Caco-2 (cell line): ENCODE results near the gene RSRC1. TPM values are rescaled to one million over a fixed set of nuclear protein-coding genes. Genes with fewer than 3 reads are reported as not detected.
A peak's percentile ranks its signal among the peaks of the same experiment; 100 is the strongest.
"Not testable (repeated sequence)": the region's sequence is repeated elsewhere in the genome, so short reads cannot be mapped to it uniquely, and the experiment has no call there.

ENCODE experiments used
- BruUV-seq: library from RNA; stranded (reverse); fragments of 400-500 nt; replicated peaks from 2 replicates; lab custom pipeline; 2021; lab: Mats Ljungman, UMichigan
- CTCF ChIA-PET: fragments of 300-600 bp; sonication (Branson Sonifier 250); formaldehyde crosslinking; loops from one replicate; lab custom pipeline; 2022; ENCODE audit warnings: antibody characterized with exemption; lab: Charles Lee
- POLR2A ChIA-PET: fragments of 300-600 bp; sonication (Branson Sonifier 250); formaldehyde crosslinking; loops from one replicate; lab custom pipeline; 2022; ENCODE audit warnings: antibody characterized with exemption; lab: Charles Lee
- DNase-seq, 2 experiments: peaks; one replicate each; pipeline versions ENCODE4 v3.0.0 to v3.0.0-alpha.2; 2020 to 2022
- H3K27me3 ChIP-seq: replicated peaks from 2 replicates; pipeline ENCODE4 v1.6.0; 2011; ENCODE audit warnings: low read length; ENCODE audit not compliant: control insufficient read depth, insufficient read depth
- H3K36me3 ChIP-seq: 2 replicates; pipeline ENCODE4 v1.5.1; 2011; ENCODE audit warnings: low read length; ENCODE audit not compliant: control insufficient read depth, insufficient read depth
- H3K4me1 ChIP-seq: fragments of 250-450 bp; sonication (Bioruptor Pico); 2 replicates; pipeline ENCODE4 v1.5.1; 2020; ENCODE audit warnings: mild to moderate bottlenecking
- H3K4me3 ChIP-seq: 2 replicates; pipeline ENCODE4 v1.5.1; 2011; ENCODE audit warnings: low read depth, mild to moderate bottlenecking, control low read depth, low read length
- H3K9me3 ChIP-seq: fragments of 250-450 bp; sonication (Bioruptor Pico); 2 replicates; pipeline ENCODE4 v1.5.1; 2020; ENCODE audit warnings: mild to moderate bottlenecking, moderate library complexity
- H3K27ac Mint-ChIP-seq: one replicate; pipeline ENCODE4 v1.8.0; 2022; ENCODE audit warnings: mixed read lengths; ENCODE audit not compliant: unreplicated experiment
- H3K27me3 Mint-ChIP-seq: one replicate; pipeline ENCODE4 v1.8.0; 2022; ENCODE audit warnings: mixed read lengths; ENCODE audit not compliant: insufficient read depth, unreplicated experiment
- H3K36me3 Mint-ChIP-seq: one replicate; pipeline ENCODE4 v1.8.0; 2022; ENCODE audit warnings: mild to moderate bottlenecking, mixed read lengths; ENCODE audit not compliant: insufficient read depth, unreplicated experiment
- H3K4me1 Mint-ChIP-seq: one replicate; pipeline ENCODE4 v1.8.0; 2022; ENCODE audit warnings: low read depth, mixed read lengths; ENCODE audit not compliant: unreplicated experiment
- H3K4me3 Mint-ChIP-seq: one replicate; pipeline ENCODE4 v1.8.0; 2022; ENCODE audit warnings: mild to moderate bottlenecking, moderate library complexity, mixed read lengths; ENCODE audit not compliant: unreplicated experiment
- H3K9me3 Mint-ChIP-seq: one replicate; pipeline ENCODE4 v1.8.0; 2022; ENCODE audit warnings: mixed read lengths; ENCODE audit not compliant: unreplicated experiment
- intact Hi-C: fragments of 100-400 bp; cut with micrococcal nuclease; formaldehyde crosslinking; loops from one replicate; pipeline ENCODE4 v1.10.0; 2022; ENCODE audit not compliant: unreplicated experiment
- total RNA-seq: library from RNA; stranded (reverse); gene quantifications from 2 replicates; pipeline ENCODE4 v1.2.3, GENCODE V29; 2022
- TF ChIP-seq, protein P1 (sequence below), 2 experiments: fragments of 200-600 bp in 1 of 2; IDR thresholded peaks; 1 replicate in 1 of 2; 2 replicates in 1 of 2; pipeline versions ENCODE4 v1.5.1 to v1.8.0; 2011 to 2022; ENCODE audit warnings: antibody characterized with exemption in 1 of 2, control low read depth in 1 of 2, inconsistent platforms in 1 of 2, low read depth in 1 of 2, low read length in 1 of 2, mild to moderate bottlenecking in 1 of 2, moderate library complexity in 1 of 2; ENCODE audit not compliant: insufficient read depth in 1 of 2, severe bottlenecking in 1 of 2, unreplicated experiment in 1 of 2

Gene RSRC1
- total RNA-seq, 1 experiment from 2014 or later: 38.4 TPM

- Histone ChIP-seq H3K4me1 (no peaks in the 10 kb centered on the region), H3K36me3 (no peaks in the 10 kb centered on the region), H3K9me3 (no peaks in the 10 kb centered on the region; the same call in 1 of the 2 replicates), H3K27me3 (no peaks in the 10 kb centered on the region), H3K4me3 (no peak overlapping the region)
- ChIA-PET POLR2A (no interaction called here), CTCF (no interaction called here)
- BruUV-seq: no TSS peak
- H3K4me3 Mint-ChIP-seq: no peak overlapping the region
- H3K27ac Mint-ChIP-seq: no peak overlapping the region
- H3K4me1 Mint-ChIP-seq: no peaks in the 10 kb centered on the region
- H3K27me3 Mint-ChIP-seq: no peaks in the 10 kb centered on the region
- TF ChIP-seq, protein P1, sequence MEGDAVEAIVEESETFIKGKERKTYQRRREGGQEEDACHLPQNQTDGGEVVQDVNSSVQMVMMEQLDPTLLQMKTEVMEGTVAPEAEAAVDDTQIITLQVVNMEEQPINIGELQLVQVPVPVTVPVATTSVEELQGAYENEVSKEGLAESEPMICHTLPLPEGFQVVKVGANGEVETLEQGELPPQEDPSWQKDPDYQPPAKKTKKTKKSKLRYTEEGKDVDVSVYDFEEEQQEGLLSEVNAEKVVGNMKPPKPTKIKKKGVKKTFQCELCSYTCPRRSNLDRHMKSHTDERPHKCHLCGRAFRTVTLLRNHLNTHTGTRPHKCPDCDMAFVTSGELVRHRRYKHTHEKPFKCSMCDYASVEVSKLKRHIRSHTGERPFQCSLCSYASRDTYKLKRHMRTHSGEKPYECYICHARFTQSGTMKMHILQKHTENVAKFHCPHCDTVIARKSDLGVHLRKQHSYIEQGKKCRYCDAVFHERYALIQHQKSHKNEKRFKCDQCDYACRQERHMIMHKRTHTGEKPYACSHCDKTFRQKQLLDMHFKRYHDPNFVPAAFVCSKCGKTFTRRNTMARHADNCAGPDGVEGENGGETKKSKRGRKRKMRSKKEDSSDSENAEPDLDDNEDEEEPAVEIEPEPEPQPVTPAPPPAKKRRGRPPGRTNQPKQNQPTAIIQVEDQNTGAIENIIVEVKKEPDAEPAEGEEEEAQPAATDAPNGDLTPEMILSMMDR (IDR thresholded peaks at IDR 0.05; ENCODE audit: insufficient read depth in 1 of 2, low read depth in 1 of 2, low read length in 1 of 2, severe bottlenecking in 1 of 2, unreplicated experiment in 1 of 2): no peak
- DNase-seq: no peak
- no peaks in the 10 kb centered on the region for H3K36me3 Mint-ChIP-seq
- intact Hi-C loops: no loop called here
- H3K9me3 Mint-ChIP-seq: no peaks in the 10 kb centered on the region
Measured at GRCh38 chr3:158333736-158334135, 223.8 kb downstream of the RSRC1 start.

- Histone ChIP-seq H3K4me3 (no peak overlapping the region), H3K36me3 (no peaks in the 10 kb centered on the region), H3K9me3 (no peaks in the 10 kb centered on the region; the same call in 1 of the 2 replicates), H3K27me3 (no peaks in the 10 kb centered on the region), H3K4me1 (no peaks in the 10 kb centered on the region)
- intact Hi-C loops: no loop called here
- Mint-ChIP-seq H3K4me1 (no peaks in the 10 kb centered on the region), H3K36me3 (no peaks in the 10 kb centered on the region), H3K4me3 (no peak overlapping the region), H3K27me3 (no peaks in the 10 kb centered on the region), H3K9me3 (no peaks in the 10 kb centered on the region), H3K27ac (no peak overlapping the region)
- POLR2A ChIA-PET: no interaction called here
- DNase-seq: no peak
- BruUV-seq: no TSS peak
- TF ChIP-seq, protein P1 (IDR thresholded peaks at IDR 0.05; ENCODE audit: insufficient read depth in 1 of 2, low read depth in 1 of 2, low read length in 1 of 2, severe bottlenecking in 1 of 2, unreplicated experiment in 1 of 2): no peak
- CTCF ChIA-PET: no interaction called here
Measured at GRCh38 chr3:158337110-158337509, 227.2 kb downstream of the RSRC1 start.

- POLR2A ChIA-PET: no interaction called here
- TF ChIP-seq, protein P1 (IDR thresholded peaks at IDR 0.05; ENCODE audit: insufficient read depth in 1 of 2, low read depth in 1 of 2, low read length in 1 of 2, severe bottlenecking in 1 of 2, unreplicated experiment in 1 of 2): no peak
- no peaks in the 10 kb centered on the region for H3K27me3 ChIP-seq
- CTCF ChIA-PET: no interaction called here
- intact Hi-C loops: no loop called here
- H3K36me3 Mint-ChIP-seq: no peaks in the 10 kb centered on the region
- peak overlapping the region; percentile 7 for H3K27ac Mint-ChIP-seq
- no peaks in the 10 kb centered on the region for H3K36me3 ChIP-seq
- no peak overlapping the region for H3K4me3 Mint-ChIP-seq
- H3K4me1 Mint-ChIP-seq: no peaks in the 10 kb centered on the region
- DNase-seq: no peak
- BruUV-seq: no TSS peak
- no peaks in the 10 kb centered on the region; the same call in 1 of the 2 replicates for H3K9me3 ChIP-seq
- no peaks in the 10 kb centered on the region for H3K27me3 Mint-ChIP-seq
- H3K9me3 Mint-ChIP-seq: no peaks in the 10 kb centered on the region
- no peaks in the 10 kb centered on the region for H3K4me1 ChIP-seq
- H3K4me3 ChIP-seq: no peak overlapping the region
Measured at GRCh38 chr3:158339638-158340037, 229.7 kb downstream of the RSRC1 start.

DNA sequence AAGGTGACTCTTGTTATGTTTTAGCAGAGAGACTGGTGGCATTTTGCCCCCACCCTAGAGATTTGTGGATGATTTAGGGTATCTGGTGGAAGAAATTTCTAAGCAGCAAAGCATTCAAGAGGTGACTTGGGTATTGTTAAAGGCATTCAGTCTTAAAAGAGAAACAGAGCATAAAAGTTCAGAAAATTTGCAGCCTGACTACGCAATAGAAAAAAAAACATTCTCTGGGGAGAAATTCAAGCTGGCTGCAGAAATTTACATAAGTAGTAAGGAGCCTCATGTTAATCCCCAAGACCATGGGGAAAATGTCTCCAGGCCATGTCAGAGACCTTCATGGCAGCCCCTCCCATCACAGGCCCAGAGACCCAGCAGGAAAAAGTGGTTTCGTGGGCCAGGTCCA, 231.1 kb downstream of the RSRC1 start:
- H3K36me3 Mint-ChIP-seq, H3K4me3 Mint-ChIP-seq, H3K36me3 ChIP-seq, CTCF ChIA-PET, H3K4me1 Mint-ChIP-seq, H3K9me3 ChIP-seq, BruUV-seq, intact Hi-C loops, H3K4me3 ChIP-seq, DNase-seq, POLR2A ChIA-PET, H3K27me3 ChIP-seq, H3K27ac Mint-ChIP-seq, H3K27me3 Mint-ChIP-seq, H3K9me3 Mint-ChIP-seq, H3K4me1 ChIP-seq: not testable (repeated sequence)
